ENCODE data around the gene CHRD. TPM values are rescaled to one million over a fixed set of nuclear protein-coding genes. Genes with fewer than 3 reads are reported as not detected.

CHRD gene
- total RNA-seq, 1 experiment from 2014 or later, result 2.7 TPM

GRCh38 chr3:184358921-184359350 is 20.9 kb upstream of the CHRD start (continued):
- TF ChIP-seq STAT6 (CRISPR knock-in tag; conservative IDR thresholded peaks at IDR 0.05; ENCODE audit: low read depth), result no peak
- TF ChIP-seq NR3C1 (CRISPR knock-in tag; conservative IDR thresholded peaks at IDR 0.05; ENCODE audit: low read depth), result no peak
- TF ChIP-seq MLX (CRISPR knock-in tag; IDR thresholded peaks at IDR 0.05), result no peak
- TF ChIP-seq IRF2 (CRISPR knock-in tag; IDR thresholded peaks at IDR 0.05; ENCODE audit: borderline replicate concordance, low read depth), result no peak
- TF ChIP-seq FOXK1 (CRISPR knock-in tag; IDR thresholded peaks at IDR 0.05), result no peak
- no peak for TF ChIP-seq CDX4 (CRISPR knock-in tag; IDR thresholded peaks at IDR 0.05; ENCODE audit: borderline replicate concordance)
- TF ChIP-seq NFATC4 (CRISPR knock-in tag; IDR thresholded peaks at IDR 0.05), result no peak

- CTCF ChIA-PET, result interaction anchor here (0.6 to 4.8 kb wide), 10 partner anchors 12 to 194 kb away, joined by 4 to 41 read pairs (median 4); no protein-coding TSS in a partner anchor
- H3K27me3 Mint-ChIP-seq (ENCODE audit: low read depth), result peaks cover 6% of the 10 kb centered on the region; the same call in 1 of the 2 replicates
- POLR2A ChIA-PET, result interaction anchor here (1.6 kb wide), 1 partner anchor 23 kb away, joined by 3 read pairs; the partner anchor contains the start of gene FAM131A
- H3K4me1 Mint-ChIP-seq, result peaks cover 19% of the 10 kb centered on the region
- no peak overlapping the region for H3K27ac Mint-ChIP-seq
- TF ChIP-seq KAT7 (CRISPR knock-in tag; IDR thresholded peaks at IDR 0.05; ENCODE audit: borderline replicate concordance) (no peak), E2F1 (CRISPR knock-in tag; IDR thresholded peaks at IDR 0.05) (no peak), TP53 (CRISPR knock-in tag; IDR thresholded peaks at IDR 0.05) (no peak)
- DNase-seq (ENCODE audit: low spot score), result no peak
- ATAC-seq, result no peak
- peaks cover 21% of the 10 kb centered on the region for H3K36me3 Mint-ChIP-seq
- H3K9me3 Mint-ChIP-seq, result no peaks in the 10 kb centered on the region
- H3K4me3 Mint-ChIP-seq, result peak overlapping the region; percentile 78; the same call in 1 of the 2 replicates
Observed at GRCh38 chr3:184359610-184360009, 20.2 kb upstream of the CHRD start.

GRCh38 chr3:184360070-184360928 is 19.6 kb upstream of the CHRD start:
- peaks cover 24% of the 10 kb centered on the region for H3K4me1 Mint-ChIP-seq
- CTCF ChIA-PET, result interaction anchor here (0.6 to 4.8 kb wide), 12 partner anchors 9 to 194 kb away, joined by 3 to 41 read pairs (median 4); no protein-coding TSS in a partner anchor
- peaks cover 6% of the 10 kb centered on the region; the same call in 1 of the 2 replicates for H3K27me3 Mint-ChIP-seq (ENCODE audit: low read depth)
- H3K9me3 Mint-ChIP-seq, result no peaks in the 10 kb centered on the region
- POLR2A ChIA-PET, result interaction anchor here (0.6 to 2.8 kb wide), 3 partner anchors 22 to 74 kb away, joined by 3 to 13 read pairs (median 3); partner anchors contain the start of gene FAM131A
- DNase-seq (ENCODE audit: low spot score) (no peak), ATAC-seq (no peak)
- peaks cover 24% of the 10 kb centered on the region for H3K36me3 Mint-ChIP-seq
- H3K4me3 Mint-ChIP-seq, result peak overlapping the region; percentile 78
- no peak overlapping the region for H3K27ac Mint-ChIP-seq
- peak; percentile 53 for TF ChIP-seq USF2 (CRISPR knock-in tag; IDR thresholded peaks at IDR 0.05)
- TF ChIP-seq HMGXB4 (CRISPR knock-in tag; IDR thresholded peaks at IDR 0.05), result no peak
- TF ChIP-seq ZNF512 (CRISPR knock-in tag; IDR thresholded peaks at IDR 0.05; ENCODE audit: borderline replicate concordance), result 0 out of 2 replicates have a peak, but pooled peaks have one; percentile 35
